SH-SY5Y (cell line): Measurements from ENCODE around the gene DNAJC9.

ENCODE experiments used
- GATA2 ChIP-seq: IDR thresholded peaks from 2 replicates; pipeline ENCODE4 v1.6.1; 2011; ENCODE audit warnings: mild to moderate bottlenecking, low read depth, low read length
- GATA3 ChIP-seq: IDR thresholded peaks from 2 replicates; pipeline ENCODE4 v1.6.1; 2011; ENCODE audit warnings: low read depth, mild to moderate bottlenecking, low read length, moderate library complexity

The DNAJC9 gene

DNA sequence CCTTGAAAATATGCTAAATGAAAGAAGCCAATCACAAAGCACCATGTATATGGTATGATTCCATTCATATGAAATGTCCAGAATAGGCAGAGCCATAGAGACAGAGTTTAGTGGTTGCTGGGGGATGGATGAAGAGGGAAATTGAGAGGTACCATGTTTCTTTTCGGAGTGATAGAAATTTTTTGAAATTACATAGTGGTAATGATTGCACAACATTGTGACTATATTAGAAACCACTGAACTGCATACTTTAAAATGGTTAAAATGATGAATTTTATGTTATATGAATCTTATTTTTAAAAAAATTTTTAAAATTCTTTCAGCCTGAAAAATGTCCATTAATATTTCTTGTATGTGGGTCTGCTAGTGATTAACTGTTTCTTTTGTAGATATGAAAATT is 26.1 kb downstream of the DNAJC9 start:
- TF ChIP-seq GATA3 (no peak), GATA2 (no peak)

DNA sequence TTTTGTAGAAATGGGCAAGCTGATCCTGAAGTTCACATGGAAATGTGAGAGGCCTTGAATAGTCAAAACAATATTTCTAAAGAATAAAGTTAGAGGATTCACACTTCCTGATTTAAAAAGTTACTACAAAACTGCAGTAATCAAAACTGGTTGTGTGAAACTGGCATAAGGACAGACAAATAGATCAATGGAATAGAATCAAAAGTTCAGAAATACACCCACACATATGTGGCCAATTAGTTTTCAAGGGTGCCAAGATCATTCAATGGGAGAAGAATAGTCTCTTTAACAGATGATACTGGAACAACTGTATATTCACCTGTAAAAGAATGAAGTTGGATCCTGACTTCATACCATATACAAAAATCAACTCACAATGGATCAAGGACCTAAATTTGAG is 27.7 kb downstream of the DNAJC9 start:
- TF ChIP-seq GATA2 (no peak), GATA3 (no peak)

DNA sequence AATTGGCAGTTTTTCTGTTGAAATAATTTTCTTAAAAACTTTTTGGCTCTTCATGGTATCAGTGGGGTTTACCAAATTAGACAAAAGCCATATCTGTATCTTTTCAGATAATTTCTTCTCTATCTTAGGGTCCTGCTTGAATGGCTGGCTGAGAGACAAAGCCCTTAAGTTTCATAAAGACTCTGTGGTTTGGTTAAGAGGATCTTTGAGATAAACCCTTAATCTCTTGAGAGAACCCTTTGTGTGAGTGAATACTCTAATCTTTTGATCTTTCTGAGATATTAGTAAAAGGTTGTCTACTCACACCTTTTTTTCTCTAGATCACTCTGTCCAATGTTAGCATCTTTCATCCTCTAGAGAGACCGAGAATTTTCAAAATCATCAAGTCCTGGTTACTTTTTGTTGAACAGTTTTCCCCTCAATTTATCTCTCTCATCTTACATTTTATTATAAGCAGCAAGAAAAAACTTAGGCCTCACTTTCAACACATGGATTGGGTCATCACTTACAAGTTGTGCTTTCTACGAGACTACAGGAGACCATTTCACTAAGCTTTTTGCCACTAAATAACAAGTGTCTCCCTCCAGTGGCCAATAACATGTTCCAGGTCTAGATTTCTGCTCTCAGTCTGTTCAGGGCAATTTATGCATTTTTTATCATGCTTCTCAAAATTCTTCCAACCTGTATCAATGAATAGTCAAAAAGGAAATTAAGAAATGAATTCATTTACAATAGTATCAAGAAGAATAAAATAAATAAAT is 28.4 kb downstream of the DNAJC9 start:
- TF ChIP-seq GATA3, result no peak

DNA sequence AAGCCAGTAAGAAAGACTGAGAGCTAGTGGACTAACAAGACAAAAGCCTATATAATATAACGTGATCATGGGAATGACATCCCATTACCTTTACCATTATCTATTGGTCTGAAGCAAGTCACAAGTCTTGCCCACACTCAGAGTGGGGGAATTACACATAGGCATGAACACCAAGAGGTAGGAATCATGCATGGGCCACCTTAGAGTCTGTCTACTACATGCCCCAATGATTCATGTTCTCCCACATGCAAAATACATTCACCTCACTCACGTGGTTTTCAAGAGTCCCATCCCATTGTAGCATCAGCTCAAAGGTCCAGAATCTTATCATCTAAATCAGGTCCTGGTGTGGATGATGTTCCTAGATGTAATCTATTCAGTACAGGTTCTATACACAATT is 29.4 kb downstream of the DNAJC9 start:
- no peak for TF ChIP-seq GATA3
- TF ChIP-seq GATA2, result no peak

DNA sequence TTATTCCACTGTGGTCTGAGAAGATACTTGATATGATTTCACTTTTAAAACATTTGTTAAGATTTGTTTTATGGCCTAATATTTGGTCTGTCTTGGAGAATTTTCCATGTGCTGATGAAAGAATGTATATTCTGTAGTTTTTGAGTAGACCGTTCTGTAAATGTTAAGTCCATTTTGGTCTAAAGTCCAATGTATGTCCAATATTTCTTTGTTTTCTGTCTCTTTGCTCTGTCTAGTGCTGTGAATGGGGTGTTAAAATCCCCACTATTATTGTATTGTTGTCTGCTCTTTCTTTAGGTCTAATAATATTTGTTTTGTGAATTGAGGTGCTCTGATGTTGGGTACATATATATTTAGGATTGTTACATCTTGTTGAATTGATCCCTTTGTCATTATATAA is 31.3 kb downstream of the DNAJC9 start:
- TF ChIP-seq GATA2, result no peak
- no peak for TF ChIP-seq GATA3

DNA sequence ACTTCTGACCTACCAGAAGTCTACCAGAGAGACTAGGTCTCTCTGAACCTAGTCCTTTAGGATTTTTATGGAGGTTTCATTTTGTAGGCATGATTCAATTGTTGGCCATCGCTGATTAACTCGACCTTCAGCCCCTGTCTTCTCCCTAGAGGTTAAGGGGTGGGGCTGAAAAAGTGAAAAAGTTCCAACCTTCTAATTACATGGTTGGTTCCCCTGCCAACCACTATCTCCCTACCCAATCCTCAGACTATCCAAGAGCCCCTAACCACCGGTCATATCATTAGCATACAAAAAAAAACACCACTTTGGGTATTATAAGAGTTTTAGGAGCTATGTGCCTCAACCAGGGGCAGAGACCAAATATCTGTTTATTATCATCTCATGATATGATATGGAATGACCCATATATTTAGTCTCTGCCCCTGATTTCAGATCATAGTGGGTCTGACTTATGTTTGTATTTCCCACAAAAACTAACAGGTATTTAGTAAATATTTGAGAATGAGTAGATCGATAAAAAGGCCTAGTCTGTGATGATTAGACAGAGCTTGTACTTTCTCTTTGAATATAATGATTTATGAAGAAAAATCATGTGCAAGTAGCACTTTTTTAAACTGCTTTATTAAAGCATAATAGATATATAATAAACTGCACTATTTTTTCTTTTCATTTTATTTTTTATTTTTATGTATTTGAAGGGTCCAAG is 35.8 kb downstream of the DNAJC9 start:
- no peak for TF ChIP-seq GATA2
- no peak for TF ChIP-seq GATA3

DNA sequence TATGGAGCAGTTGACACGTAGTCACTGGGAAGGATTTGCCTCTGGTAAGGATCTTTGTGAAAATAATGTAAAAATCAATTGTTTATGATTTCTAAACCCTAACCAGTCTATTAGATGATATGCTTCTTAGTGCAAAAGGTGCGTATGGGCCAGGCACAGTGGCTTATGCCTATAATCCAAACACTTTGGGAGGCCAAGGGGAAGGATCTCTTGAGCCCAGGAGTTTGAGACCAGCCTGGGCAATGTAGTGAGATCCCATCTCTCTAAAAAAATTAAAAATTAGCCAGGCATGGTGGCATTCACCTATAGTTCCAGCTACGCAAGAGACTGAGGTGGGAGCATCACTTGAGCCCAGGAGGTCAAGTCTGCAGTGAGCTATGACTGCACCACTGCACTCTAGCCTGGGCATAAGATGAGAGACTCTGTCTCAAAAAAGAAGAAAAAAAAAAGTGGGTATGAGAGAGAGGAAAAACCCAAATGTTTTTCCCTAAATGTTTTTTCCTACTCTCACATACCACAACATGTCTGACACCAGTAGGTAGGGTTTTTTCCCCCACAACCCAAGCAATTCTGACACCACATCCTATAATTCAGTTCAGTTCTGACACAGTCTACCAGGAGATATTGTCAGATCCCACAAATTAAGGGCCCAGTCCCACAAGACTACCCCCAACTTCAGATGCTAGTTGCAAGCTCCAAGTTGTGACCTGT is 36.5 kb downstream of the DNAJC9 start:
- TF ChIP-seq GATA3, result no peak
- no peak for TF ChIP-seq GATA2

DNA sequence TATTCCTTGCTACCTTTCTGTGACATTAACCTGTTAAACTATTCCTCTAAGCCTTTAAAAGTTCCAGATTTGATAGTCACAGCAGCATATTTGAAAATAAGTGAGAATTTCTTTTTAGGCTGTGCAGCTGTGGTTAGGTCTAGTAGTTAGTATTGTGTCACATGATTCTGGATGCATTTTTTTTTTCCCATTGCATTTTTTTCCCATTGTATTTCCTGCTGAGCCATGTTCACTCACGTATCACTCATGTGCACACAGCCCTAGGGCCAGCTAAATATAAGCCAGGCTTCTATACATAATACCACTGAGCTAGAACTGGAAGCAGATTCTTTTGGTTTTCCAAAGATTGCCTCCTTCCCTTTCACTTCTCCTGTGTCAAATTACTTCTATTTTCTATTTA is 37.4 kb downstream of the DNAJC9 start:
- TF ChIP-seq GATA3 (no peak), GATA2 (no peak)

DNA sequence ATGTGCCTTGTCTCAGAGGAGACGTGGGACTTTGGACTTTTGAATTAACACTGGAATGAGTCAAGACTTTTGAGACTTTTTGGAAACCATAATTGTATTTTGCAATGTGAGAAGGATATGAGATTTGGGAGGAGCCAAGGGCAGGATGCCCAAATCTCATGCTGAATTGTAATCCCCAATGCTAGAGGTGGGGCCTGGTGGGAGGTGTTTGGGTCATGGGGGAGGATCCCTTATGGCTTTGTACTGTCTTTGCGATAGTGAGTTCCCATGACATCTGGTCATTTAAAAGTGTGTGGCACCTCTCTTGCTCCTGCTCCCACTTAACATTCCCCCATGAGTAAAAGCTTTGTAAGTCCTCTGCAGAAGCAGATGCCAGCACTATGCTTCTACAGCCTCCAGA is 39.2 kb downstream of the DNAJC9 start:
- no peak for TF ChIP-seq GATA2
- TF ChIP-seq GATA3, result no peak

DNA sequence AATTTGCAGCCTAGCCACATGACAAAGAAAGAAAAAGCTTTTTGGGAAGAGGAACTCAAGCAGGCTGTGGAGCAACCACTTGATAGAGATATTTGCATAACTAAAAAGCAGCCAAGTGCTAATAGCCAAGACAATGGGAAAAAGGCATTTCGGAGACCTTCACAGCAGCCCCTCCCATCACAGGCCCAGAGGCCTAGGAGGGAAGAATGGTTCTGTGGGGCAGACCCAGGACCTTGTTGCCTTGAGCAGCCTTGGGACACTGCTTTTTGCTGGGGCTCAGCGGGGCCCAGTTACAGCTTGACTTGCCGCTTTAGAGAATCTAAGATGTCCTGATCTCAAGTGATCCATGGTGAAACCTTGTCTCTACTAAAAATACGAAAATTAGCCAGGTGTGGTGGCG is 40.7 kb downstream of the DNAJC9 start:
- TF ChIP-seq GATA3, result no peak
- TF ChIP-seq GATA2, result no peak

DNA sequence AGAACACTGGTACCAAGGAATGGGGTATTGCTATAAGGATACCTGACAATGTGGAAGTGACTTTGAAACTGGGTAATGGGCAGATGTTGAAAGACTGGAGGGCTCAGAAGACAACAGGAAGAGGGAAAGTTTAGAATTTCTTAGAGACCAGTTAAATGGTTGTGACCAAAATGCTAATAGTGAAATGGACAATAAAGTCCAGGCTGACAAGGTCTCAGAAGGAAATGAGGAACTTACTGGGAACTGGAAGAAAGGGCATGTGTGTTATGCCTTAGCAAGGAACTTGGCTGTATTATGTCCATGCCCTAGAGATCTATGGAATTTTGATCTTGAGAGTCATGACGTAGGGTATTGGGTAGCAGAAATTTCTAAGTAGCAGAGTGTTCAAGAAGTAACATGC is 41.2 kb downstream of the DNAJC9 start:
- TF ChIP-seq GATA3, result no peak
- no peak for TF ChIP-seq GATA2

DNA sequence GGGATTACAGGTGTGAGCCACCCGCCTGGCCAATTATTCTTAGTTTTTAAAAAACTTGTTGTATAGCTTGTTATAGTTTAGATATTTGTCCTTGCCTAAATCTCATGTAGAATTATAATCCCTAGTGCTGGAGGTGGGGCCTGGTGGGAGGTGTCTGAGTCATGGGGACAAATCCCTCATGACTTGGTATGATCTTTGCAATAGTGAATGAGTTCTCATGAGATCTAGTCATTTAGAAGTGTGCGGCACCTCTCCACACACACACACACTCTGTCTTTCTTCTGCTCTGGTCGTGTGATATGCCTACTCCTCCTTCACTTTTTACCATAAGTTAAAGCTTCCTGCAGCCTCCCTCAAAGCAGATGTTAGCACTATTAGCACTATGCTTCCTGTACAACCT is 42.0 kb downstream of the DNAJC9 start:
- no peak for TF ChIP-seq GATA2
- TF ChIP-seq GATA3, result no peak
